Osteoblast (primary cell): ENCODE data around the gene EME2. TPM values are rescaled to one million over a fixed set of nuclear protein-coding genes. Genes with fewer than 3 reads are reported as not detected.
A peak's percentile ranks its signal among the peaks of the same experiment; 100 is the strongest.

Experiments
- DNase-seq: peaks from one replicate; pipeline ENCODE4 v3.0.0; 2011; ENCODE audit warnings: low spot score, mixed read lengths; ENCODE audit not compliant: insufficient read length; ENCODE audit errors: missing footprints
- H2AFZ ChIP-seq: 2 replicates; pipeline ENCODE4 v1.6.0; 2011; ENCODE audit warnings: mild to moderate bottlenecking, low read length
- H3K27ac ChIP-seq: 2 replicates; pipeline ENCODE4 v1.5.1; 2011; ENCODE audit warnings: mild to moderate bottlenecking, low read depth, low read length, moderate library complexity
- H3K27me3 ChIP-seq: 2 replicates; pipeline ENCODE4 v1.6.0; 2012; ENCODE audit warnings: mild to moderate bottlenecking, control low read depth, inconsistent platforms, low read length, moderate library complexity; ENCODE audit not compliant: insufficient read depth
- H3K36me3 ChIP-seq: 2 replicates; pipeline ENCODE4 v1.5.1; 2011; ENCODE audit warnings: mild to moderate bottlenecking, low read length, control low read depth, moderate library complexity; ENCODE audit not compliant: insufficient read depth
- H3K4me1 ChIP-seq: 2 replicates; pipeline ENCODE4 v1.5.1; 2011; ENCODE audit warnings: mild to moderate bottlenecking, low read length, control low read depth, moderate library complexity; ENCODE audit not compliant: insufficient read depth
- H3K4me2 ChIP-seq: 2 replicates; pipeline ENCODE4 v1.6.0; 2011; ENCODE audit warnings: mild to moderate bottlenecking, low read length; ENCODE audit not compliant: insufficient read depth
- H3K4me3 ChIP-seq: fragments of 200-600 bp; sonication (generic); 3 replicates; pipeline ENCODE4 v1.5.1; 2012; ENCODE audit warnings: mild to moderate bottlenecking, low read length, inconsistent platforms; ENCODE audit not compliant: insufficient read depth
- H3K79me2 ChIP-seq: 2 replicates; pipeline ENCODE4 v1.6.0; 2012; ENCODE audit warnings: mild to moderate bottlenecking, low read length, control low read depth, inconsistent platforms; ENCODE audit not compliant: insufficient read depth
- H3K9me3 ChIP-seq: 2 replicates; pipeline ENCODE4 v1.5.1; 2011; ENCODE audit warnings: low read depth, low read length, control low read depth
- H4K20me1 ChIP-seq: 2 replicates; pipeline ENCODE4 v1.6.0; 2012; ENCODE audit warnings: mild to moderate bottlenecking, low read length, control low read depth; ENCODE audit not compliant: insufficient read depth
- CTCF ChIP-seq: IDR thresholded peaks from 2 replicates; pipeline ENCODE4 v1.5.1; 2011; ENCODE audit warnings: mild to moderate bottlenecking, low read depth, low read length, moderate library complexity; ENCODE audit errors: extremely low read depth
- total RNA-seq: library from RNA; depleted of rRNA; stranded (reverse); fragments of >200 nt; gene quantifications from 2 replicates; pipeline ENCODE4 v1.2.3, GENCODE V29; 2012

Gene EME2
- total RNA-seq, 1 donor, result 16.3 TPM

DNA sequence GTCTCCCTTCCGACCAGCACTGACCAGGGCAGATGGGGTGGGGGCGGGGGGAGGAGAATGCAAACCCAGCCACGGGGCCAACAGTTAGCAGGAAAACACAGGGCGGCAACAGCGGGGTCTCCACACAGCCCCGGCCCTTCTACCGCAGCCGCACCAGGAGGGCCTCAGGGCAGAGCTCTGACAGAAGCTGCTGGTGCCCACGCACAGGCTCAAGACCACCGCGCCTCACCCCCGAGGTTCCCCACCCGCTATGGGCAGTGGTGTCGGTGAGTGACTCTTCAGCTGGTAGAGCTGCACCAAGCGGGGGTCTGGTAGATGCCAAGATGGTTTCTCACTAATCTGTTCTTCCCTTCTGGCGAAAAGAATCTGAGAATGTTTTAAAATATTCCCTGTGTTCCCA, 37.9 kb downstream of the EME2 start:
- Histone ChIP-seq H3K79me2 (no peaks in the 10 kb centered on the region), H3K27me3 (no peaks in the 10 kb centered on the region), H4K20me1 (no peaks in the 10 kb centered on the region), H3K4me3 (no peak overlapping the region), H3K4me1 (peaks cover 3% of the 10 kb centered on the region), H3K36me3 (peaks cover 19% of the 10 kb centered on the region), H3K27ac (no peak overlapping the region), H3K4me2 (no peak overlapping the region), H2AFZ (no peak overlapping the region), H3K9me3 (no peaks in the 10 kb centered on the region)
- TF ChIP-seq CTCF, result no peak
- DNase-seq, result no peak

- H3K27ac ChIP-seq, result no peak overlapping the region
- no peaks in the 10 kb centered on the region for H4K20me1 ChIP-seq
- peak; percentile 98 for DNase-seq
- no peaks in the 10 kb centered on the region for H3K27me3 ChIP-seq
- peak overlapping the region; percentile 30 for H3K4me3 ChIP-seq
- no peaks in the 10 kb centered on the region for H3K9me3 ChIP-seq
- peaks cover 25% of the 10 kb centered on the region for H3K36me3 ChIP-seq
- no peaks in the 10 kb centered on the region for H3K79me2 ChIP-seq
- H3K4me2 ChIP-seq, result peak overlapping the region; percentile 51
- H2AFZ ChIP-seq, result peak overlapping the region; percentile 69
- H3K4me1 ChIP-seq, result peaks cover 3% of the 10 kb centered on the region
- TF ChIP-seq CTCF, result peak; percentile 52
Observed at GRCh38 chr16:1812732-1813163, 40.1 kb downstream of the EME2 start.

- TF ChIP-seq CTCF, result no peak
- peaks cover 3% of the 10 kb centered on the region for H3K4me1 ChIP-seq
- no peaks in the 10 kb centered on the region for H3K9me3 ChIP-seq
- H3K36me3 ChIP-seq, result peaks cover 19% of the 10 kb centered on the region
- H3K4me3 ChIP-seq, result no peak overlapping the region
- H2AFZ ChIP-seq, result no peak overlapping the region
- H3K79me2 ChIP-seq, result no peaks in the 10 kb centered on the region
- no peaks in the 10 kb centered on the region for H4K20me1 ChIP-seq
- H3K4me2 ChIP-seq, result no peak overlapping the region
- H3K27ac ChIP-seq, result no peak overlapping the region
- no peaks in the 10 kb centered on the region for H3K27me3 ChIP-seq
- no peak for DNase-seq
Observed at GRCh38 chr16:1815461-1815860, 42.9 kb downstream of the EME2 start.

DNA sequence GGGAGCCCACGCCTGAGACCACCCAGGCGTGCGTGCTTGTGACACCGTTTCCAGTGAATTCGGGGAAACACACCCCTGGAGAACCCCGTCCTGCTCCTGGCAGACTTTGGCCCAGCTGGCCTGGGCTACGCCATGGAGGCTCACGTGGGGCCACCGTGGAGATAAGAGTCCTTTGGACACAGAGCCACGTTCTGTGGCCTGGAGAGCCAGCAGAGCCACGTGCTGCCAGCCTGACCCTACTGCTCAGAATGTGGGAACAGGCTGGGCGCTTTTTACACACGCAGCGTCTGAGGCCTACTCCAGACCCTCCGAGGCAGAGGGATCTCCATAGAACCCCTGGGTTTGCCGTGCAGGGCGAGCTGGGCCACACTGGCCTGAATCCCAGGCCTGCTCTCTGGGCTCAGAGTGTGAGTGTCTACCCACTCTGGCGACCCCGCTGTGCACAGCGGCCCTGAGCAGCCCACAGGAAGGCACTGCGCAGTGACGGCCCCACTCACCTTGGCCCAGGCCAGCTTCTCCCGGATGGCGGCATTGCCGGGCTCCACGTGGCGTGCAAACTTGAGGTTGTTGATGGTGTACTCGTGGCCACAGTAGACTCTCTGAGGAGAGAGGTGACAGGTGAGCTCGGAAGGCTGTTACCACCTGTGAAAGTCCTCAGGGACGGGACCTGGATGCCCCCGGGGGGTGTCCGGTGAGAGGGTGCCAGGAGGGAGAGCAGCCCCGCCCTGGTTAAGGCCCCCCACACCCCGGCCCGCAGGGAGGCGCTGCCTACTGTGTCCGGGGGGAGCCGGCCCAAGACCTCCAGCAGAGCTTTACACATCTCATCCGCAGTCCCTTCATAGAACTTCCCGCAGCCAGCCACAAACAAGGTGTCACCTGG, 44.0 kb downstream of the EME2 start:
- Histone ChIP-seq H4K20me1 (no peaks in the 10 kb centered on the region), H3K36me3 (peaks cover 17% of the 10 kb centered on the region), H3K9me3 (no peaks in the 10 kb centered on the region), H3K4me3 (no peak overlapping the region), H3K27me3 (no peaks in the 10 kb centered on the region), H3K4me1 (peaks cover 3% of the 10 kb centered on the region), H3K4me2 (no peak overlapping the region), H3K27ac (no peak overlapping the region), H3K79me2 (peaks cover 2% of the 10 kb centered on the region), H2AFZ (no peak overlapping the region)
- DNase-seq, result no peak
- TF ChIP-seq CTCF, result no peak
